Activated naive CD8-positive, alpha-beta T cell treated with anti-CD3 and anti-CD28 coated beads, Interleukin-2, amount 10 ng/mL, durations not matched to agents 7 days and 5 days (primary cell): Measurements from ENCODE around the gene SLC6A18. TPM values are rescaled to one million over a fixed set of nuclear protein-coding genes. Genes with fewer than 3 reads are reported as not detected.
"Not testable (repeated sequence)": the region's sequence is repeated elsewhere in the genome, so short reads cannot be mapped to it uniquely, and the experiment has no call there.

Experiments used
- ATAC-seq: fragments of 150-1000 bp; cut with Tn5 transposase; one replicate; pipeline ENCODE4 v1.10.0; 2021; ENCODE audit warnings: low read depth, moderate library complexity
- POLR2A ChIA-PET: fragments of 350-600 bp; sonication (Branson Sonifier 250); formaldehyde crosslinking; loops from one replicate; lab custom pipeline; 2021; ENCODE audit warnings: antibody characterized with exemption; lab: Charles Lee
- DNase-seq: peaks from one replicate; pipeline ENCODE4 v3.0.0; 2021
- H3K27ac Mint-ChIP-seq: one replicate; pipeline ENCODE4 v1.8.0; 2022; ENCODE audit warnings: mild to moderate bottlenecking, mixed read lengths
- H3K27me3 Mint-ChIP-seq: one replicate; pipeline ENCODE4 v1.8.0; 2022; ENCODE audit warnings: mild to moderate bottlenecking, moderate library complexity, mixed read lengths
- H3K36me3 Mint-ChIP-seq: one replicate; pipeline ENCODE4 v1.8.0; 2021; ENCODE audit warnings: mild to moderate bottlenecking, mixed read lengths
- H3K4me1 Mint-ChIP-seq: one replicate; pipeline ENCODE4 v1.8.0; 2021; ENCODE audit warnings: mixed read lengths
- H3K4me3 Mint-ChIP-seq: one replicate; pipeline ENCODE4 v1.8.0; 2022; ENCODE audit warnings: mild to moderate bottlenecking, moderate library complexity, mixed read lengths
- H3K9me3 Mint-ChIP-seq: one replicate; pipeline ENCODE4 v1.8.0; 2021; ENCODE audit warnings: mixed read lengths
- total RNA-seq, 2 experiments: library from RNA; stranded (reverse); gene quantifications; one replicate each; pipeline ENCODE4 v1.2.3, GENCODE V29; 2021

SLC6A18 gene
- total RNA-seq, 2 experiments from 2014 or later, result not detected

DNA sequence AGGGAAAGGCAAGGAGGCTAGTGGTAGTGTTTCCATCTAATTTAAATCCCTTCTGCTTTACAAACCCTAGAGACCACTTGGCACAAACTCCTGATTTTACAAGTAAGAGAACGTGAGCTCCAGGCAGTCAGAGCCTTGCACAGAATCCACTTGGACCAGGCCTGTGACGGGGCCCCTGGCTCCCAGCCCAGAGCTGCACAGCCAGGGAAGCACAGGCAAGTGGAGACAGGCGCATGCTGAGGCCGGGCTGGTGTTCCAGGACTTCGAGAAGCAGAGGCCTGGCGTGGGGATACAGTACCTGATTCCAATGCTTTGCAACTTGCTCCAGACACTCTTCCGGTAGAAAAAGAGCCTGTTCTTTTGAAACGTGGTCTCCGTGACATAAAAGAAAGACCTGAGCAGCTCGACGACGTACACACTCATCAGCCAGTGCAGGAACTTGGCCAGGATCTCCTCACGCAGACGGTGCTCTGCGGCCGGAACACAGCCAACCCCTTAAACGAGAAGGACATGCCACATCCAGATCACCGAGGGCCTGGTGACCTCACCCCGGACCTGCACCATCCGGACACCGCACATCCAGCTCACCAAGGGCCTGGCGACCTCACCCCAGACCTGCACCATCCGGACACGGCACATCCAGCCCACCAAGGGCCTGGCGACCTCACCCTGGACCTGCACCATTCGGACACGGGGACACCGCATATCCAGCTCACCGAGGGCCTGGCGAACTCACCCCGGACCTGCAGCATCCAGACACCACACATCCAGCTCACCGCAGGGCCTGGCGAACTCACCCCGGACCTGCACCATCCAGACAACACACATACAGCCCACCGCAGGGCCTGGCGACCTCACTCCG, 57.2 kb downstream of the SLC6A18 start:
- Mint-ChIP-seq H3K27ac (no peak overlapping the region), H3K36me3 (peaks cover 2% of the 10 kb centered on the region)
- DNase-seq, result peak; percentile 24

DNA sequence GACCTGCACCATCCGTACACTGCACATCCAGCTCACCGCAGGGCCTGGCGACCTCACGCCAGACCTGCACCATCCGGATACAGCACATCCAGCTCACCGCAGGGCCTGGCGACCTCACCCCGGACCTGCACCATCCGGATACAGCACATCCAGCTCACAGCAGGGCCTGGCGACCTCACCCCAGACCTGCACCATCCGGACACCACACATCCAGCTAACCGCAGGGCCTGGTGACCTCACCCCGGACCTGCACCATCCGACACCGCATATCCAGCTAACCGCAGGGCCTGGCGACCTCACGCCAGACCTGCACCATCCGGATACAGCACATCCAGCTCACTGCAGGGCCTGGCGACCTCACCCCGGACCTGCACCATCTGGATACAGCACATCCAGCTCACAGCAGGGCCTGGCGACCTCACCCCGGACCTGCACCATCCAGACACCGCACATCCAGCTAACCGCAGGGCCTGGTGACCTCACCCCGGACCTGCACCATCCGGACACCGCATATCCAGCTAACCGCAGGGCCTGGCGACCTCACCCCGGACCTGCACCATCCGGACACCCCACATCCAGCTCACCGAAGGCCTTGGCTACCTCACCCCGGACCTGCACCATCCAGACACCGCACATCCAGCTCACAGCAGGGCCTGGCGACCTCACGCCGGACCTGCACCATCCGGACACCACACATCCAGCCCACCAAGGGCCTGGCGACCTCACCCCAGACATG, 58.0 kb downstream of the SLC6A18 start:
- H3K4me1 Mint-ChIP-seq, H3K9me3 Mint-ChIP-seq, H3K27ac Mint-ChIP-seq, ATAC-seq, H3K27me3 Mint-ChIP-seq, H3K4me3 Mint-ChIP-seq, H3K36me3 Mint-ChIP-seq, POLR2A ChIA-PET: not testable (repeated sequence)
- DNase-seq, result peak; percentile 15

More for the DNA sequence above, 57.2 kb downstream of the SLC6A18 start:
- H3K9me3 Mint-ChIP-seq, result peaks cover 4% of the 10 kb centered on the region
- ATAC-seq, result no peak
- H3K4me3 Mint-ChIP-seq, result no peak overlapping the region
- H3K4me1 Mint-ChIP-seq, result no peaks in the 10 kb centered on the region
- POLR2A ChIA-PET, result no interaction called here
- no peaks in the 10 kb centered on the region for H3K27me3 Mint-ChIP-seq

DNA sequence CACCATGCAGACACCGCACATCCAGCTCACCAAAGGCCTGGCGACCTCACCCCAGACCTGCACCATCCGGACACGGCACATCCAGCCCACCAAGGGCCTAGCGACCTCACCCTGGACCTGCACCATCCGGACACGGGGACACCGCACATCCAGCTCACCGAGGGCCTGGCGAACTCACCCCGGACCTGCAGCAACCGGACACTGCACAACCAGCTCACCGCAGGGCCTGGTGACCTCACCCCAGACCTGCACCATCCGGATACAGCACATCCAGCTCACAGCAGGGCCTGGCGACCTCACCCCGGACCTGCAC, 58.5 kb downstream of the SLC6A18 start:
- POLR2A ChIA-PET, H3K4me1 Mint-ChIP-seq, H3K4me3 Mint-ChIP-seq, H3K9me3 Mint-ChIP-seq, H3K27ac Mint-ChIP-seq, ATAC-seq, H3K36me3 Mint-ChIP-seq, H3K27me3 Mint-ChIP-seq: not testable (repeated sequence)
- peak; percentile 17 for DNase-seq

DNA sequence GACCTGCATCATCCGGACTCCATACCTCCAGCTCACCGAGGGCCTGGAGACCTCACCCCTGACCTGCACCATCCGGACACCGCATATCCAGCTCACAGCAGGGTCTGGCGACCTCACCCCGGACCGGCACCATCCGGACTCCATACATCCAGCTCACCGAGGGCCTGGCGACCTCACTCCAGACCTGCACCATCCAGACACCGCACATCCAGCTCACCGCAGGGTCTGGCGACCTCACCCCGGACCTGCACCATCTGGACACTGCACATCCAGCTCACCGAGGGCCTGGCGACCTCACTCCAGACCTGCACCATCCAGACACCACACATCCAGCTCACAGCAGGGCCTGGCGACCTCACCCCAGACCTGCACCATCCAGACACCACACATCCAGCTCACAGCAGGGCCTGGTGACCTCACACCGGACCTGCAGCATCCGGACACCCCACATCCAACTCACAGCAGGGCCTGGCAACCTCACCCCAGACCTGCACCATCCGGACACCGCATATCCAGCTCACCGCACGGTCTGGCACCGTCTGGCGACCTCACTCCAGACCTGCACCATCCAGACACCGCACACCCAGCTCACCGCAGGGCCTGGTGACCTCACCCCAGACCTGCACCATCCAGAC, 59.3 kb downstream of the SLC6A18 start:
- not testable (repeated sequence) for H3K4me1 Mint-ChIP-seq, H3K36me3 Mint-ChIP-seq, H3K27me3 Mint-ChIP-seq, DNase-seq, H3K4me3 Mint-ChIP-seq, H3K9me3 Mint-ChIP-seq, H3K27ac Mint-ChIP-seq, ATAC-seq
- POLR2A ChIA-PET, result interaction anchor here (0.9 kb wide), 1 partner anchor 10 kb away, joined by 3 read pairs; the partner anchor contains the start of gene TERT

DNA sequence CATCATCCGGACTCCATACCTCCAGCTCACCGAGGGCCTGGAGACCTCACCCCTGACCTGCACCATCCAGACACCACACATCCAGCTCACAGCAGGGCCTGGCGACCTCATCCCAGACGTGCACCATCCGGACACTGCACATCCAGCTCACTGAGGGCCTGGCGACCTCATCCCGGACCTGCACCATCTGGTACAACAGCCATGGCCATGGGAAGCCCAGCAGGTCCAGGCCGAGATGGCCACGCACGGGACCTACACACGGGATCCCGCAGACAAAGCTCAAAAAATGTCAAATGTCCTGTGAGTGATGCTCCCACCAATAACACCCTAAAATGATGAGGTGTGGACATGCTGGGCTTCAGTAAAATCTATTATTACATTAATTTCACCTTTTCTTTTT, 60.0 kb downstream of the SLC6A18 start:
- Mint-ChIP-seq H3K4me1 (no peaks in the 10 kb centered on the region), H3K36me3 (peaks cover 1% of the 10 kb centered on the region)
- POLR2A ChIA-PET, result interaction anchor here (0.9 kb wide), 1 partner anchor 9 kb away, joined by 3 read pairs; the partner anchor contains the start of gene TERT

DNA sequence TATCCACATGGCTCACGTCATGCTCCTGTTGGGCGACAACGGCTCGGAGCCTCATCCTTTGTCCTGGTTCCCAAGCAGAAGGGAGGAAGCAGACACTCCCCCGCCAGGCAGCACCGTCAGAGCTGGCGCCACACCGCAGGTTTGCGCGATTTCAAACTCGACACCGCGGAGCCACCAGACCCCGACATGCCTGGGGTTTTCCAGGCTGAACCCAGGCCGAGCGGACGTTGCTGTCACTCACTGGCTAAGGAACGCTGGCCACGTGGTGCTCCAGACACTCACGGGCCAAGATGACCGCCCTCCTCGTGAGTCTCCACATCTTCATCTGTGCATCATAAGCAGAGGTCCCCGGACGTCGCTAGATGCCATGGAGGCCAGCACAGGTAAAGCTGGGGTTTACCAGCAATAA, 60.7 kb downstream of the SLC6A18 start:
- Mint-ChIP-seq H3K9me3 (peaks cover 4% of the 10 kb centered on the region), H3K4me1 (no peaks in the 10 kb centered on the region), H3K27ac (no peak overlapping the region), H3K4me3 (no peak overlapping the region), H3K36me3 (peaks cover 1% of the 10 kb centered on the region), H3K27me3 (no peaks in the 10 kb centered on the region)
- POLR2A ChIA-PET, result no interaction called here
- ATAC-seq, result no peak
- DNase-seq, result no peak

More for the DNA sequence above, 60.0 kb downstream of the SLC6A18 start:
- Mint-ChIP-seq H3K4me3 (no peak overlapping the region), H3K27me3 (no peaks in the 10 kb centered on the region), H3K27ac (no peak overlapping the region), H3K9me3 (peaks cover 4% of the 10 kb centered on the region)
- DNase-seq, result no peak
- no peak for ATAC-seq

DNA sequence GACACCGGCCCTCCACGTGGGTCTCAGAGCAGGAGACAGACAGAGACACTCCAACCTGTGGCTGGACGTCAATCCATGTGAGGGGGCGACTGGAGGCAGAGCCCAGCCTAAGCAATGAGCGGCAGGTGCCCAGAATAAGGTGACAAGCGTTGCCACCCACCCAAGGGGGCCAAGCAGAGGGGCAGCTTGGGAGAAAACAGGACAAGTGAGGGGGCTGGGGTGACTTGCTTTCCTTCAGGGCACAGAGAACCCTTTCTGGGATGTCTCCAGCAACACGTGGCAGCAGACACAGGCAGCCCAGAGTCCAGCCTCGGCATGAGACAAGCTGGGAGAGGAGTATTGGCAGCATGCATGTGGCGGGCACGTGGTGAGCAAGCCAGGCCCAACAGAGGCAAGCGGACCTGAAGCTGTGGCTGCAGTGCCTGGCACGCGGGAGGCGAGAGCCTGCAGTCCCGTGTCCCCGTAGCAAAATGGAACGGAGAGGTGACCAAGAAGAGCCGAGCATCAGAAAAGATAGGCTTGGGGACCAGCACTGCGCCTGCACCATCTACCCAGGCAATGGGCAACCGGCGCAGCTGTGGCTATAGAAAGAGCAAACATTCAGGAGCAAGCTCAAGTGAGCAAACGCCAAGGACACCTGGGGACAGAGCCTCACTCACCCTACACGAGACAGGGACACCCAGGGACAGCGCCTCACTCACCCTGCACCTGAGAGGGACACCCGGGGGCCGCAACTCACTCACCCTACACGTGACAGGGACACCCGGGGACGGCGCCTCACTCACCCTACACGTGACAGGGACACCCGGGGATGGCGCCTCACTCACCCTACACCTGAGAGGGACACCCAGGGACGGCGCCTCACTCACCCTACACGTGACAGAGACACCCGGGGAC, 63.5 kb downstream of the SLC6A18 start:
- POLR2A ChIA-PET, result no interaction called here
- DNase-seq (peak; percentile 25), ATAC-seq (no peak)
- peaks cover 4% of the 10 kb centered on the region for H3K9me3 Mint-ChIP-seq
- no peak overlapping the region for H3K4me3 Mint-ChIP-seq
- H3K27ac Mint-ChIP-seq, result no peak overlapping the region
- no peaks in the 10 kb centered on the region for H3K27me3 Mint-ChIP-seq
- H3K4me1 Mint-ChIP-seq, result no peaks in the 10 kb centered on the region
- H3K36me3 Mint-ChIP-seq, result peaks cover 1% of the 10 kb centered on the region

DNA sequence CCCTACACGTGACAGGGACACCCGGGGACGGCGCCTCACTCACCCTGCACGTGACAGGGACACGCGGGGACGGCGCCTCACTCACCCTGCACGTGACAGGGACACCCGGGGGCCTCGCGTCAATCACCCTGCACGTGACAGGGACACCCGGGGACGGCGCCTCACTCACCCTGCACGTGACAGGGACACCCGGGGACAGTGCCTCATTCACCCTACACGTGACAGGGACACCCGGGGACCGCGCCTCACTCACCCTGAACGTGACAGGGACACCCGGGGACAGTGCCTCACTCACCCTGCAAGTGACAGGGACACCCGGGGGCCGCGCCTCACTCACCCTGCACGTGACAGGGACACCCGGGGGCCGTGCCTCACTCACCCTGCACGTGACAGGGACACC, 64.4 kb downstream of the SLC6A18 start:
- H3K27me3 Mint-ChIP-seq, H3K4me1 Mint-ChIP-seq, H3K36me3 Mint-ChIP-seq, H3K27ac Mint-ChIP-seq, H3K9me3 Mint-ChIP-seq, ATAC-seq, H3K4me3 Mint-ChIP-seq, POLR2A ChIA-PET: not testable (repeated sequence)
- peak; percentile 24 for DNase-seq

DNA sequence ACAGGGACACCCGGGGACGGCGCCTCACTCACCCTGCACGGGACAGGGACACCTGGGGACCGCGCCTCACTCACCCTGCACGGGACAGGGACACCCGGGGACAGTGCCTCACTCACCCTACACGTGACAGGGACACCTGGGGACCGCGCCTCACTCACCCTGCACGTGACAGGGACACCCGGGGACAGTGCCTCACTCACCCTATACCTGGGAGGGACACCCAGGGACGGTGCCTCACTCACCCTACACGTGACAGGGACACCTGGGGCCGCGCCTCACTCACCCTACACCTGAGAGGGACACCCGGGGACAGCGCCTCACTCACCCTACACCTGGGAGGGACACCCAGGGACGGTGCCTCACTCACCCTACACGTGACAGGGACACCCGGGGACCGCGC, 65.8 kb downstream of the SLC6A18 start:
- ATAC-seq, H3K27ac Mint-ChIP-seq, POLR2A ChIA-PET, H3K27me3 Mint-ChIP-seq, H3K36me3 Mint-ChIP-seq, H3K4me1 Mint-ChIP-seq, H3K9me3 Mint-ChIP-seq, DNase-seq, H3K4me3 Mint-ChIP-seq: not testable (repeated sequence)

DNA sequence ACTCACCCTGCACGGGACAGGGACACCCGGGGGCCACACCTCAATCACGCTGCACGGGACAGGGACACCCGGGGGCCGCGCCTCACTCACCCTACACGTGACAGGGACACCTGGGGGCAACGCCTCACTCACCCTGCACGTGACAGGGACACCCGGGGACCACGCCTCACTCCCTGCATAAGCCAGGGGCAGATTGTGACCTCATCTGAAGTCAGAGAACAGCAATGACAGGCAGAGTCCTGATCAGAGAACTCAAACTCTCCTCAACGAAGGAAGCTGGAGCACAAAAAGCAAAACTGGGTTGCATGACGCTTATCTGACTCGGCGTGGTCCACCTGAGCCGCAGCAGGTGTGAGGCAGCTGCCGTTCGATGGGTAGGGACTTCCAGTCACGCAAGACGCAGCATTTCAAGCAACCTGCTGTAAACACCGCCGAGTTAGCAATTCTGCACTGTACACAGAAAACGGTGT, 66.5 kb downstream of the SLC6A18 start:
- H3K4me3 Mint-ChIP-seq, result no peak overlapping the region
- H3K9me3 Mint-ChIP-seq, result peaks cover 4% of the 10 kb centered on the region
- DNase-seq, result no peak
- no peak overlapping the region for H3K27ac Mint-ChIP-seq
- ATAC-seq, result no peak
- H3K36me3 Mint-ChIP-seq, result peaks cover 1% of the 10 kb centered on the region
- H3K27me3 Mint-ChIP-seq, result peaks cover 11% of the 10 kb centered on the region
- no peaks in the 10 kb centered on the region for H3K4me1 Mint-ChIP-seq
- POLR2A ChIA-PET, result no interaction called here

DNA sequence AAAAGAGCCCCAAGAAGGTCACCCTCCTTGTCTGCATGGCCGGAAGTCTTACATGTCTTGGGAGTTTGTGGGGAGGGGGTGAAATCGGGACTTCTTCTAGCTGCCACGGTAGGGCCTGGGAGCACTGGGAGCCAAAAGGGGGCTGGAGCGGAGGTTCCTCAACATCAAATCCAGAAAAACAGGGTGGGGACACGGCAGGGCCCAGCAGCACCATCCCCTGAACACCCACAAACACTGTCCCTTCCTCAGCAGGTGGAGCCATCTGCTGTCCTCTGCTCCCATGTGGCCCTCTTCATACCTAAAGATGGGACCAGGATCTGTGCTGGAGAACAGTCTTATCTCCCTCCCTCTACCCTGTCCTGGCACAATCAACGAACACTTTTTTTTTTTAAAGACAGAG, 67.0 kb downstream of the SLC6A18 start:
- ATAC-seq (no peak), DNase-seq (no peak)
- Mint-ChIP-seq H3K9me3 (peaks cover 4% of the 10 kb centered on the region), H3K4me3 (no peak overlapping the region), H3K36me3 (peaks cover 1% of the 10 kb centered on the region), H3K27ac (no peak overlapping the region), H3K4me1 (no peaks in the 10 kb centered on the region), H3K27me3 (peaks cover 15% of the 10 kb centered on the region)
- POLR2A ChIA-PET, result no interaction called here

DNA sequence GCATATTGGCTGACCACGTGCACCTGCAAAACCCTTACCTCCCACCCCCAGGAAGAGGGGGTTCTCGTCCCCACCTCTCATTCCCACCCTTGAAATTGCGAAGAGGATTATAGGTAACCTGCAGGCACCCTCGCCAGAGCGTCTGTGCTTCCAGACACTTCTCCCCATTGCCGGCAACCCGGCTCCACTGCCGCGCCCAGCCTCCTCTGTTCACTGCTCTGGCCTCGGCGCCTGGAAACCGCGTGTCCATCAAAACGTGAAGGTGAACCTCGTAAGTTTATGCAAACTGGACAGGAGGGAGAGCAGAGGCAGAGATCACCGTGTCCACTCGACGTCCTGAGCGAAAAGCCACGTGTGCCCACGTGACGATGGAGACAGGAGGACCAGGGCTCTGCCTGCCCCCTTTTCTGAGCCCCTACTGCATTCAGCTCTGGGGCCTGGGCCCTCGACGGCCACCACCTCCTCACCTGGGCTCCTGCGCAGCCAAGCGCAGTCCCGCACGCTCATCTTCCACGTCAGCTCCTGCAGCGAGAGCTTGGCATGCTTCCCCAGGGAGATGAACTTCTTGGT, 67.8 kb downstream of the SLC6A18 start:
- POLR2A ChIA-PET, result no interaction called here
- no peak overlapping the region for H3K27ac Mint-ChIP-seq
- no peak for DNase-seq

More for the DNA sequence above, 67.8 kb downstream of the SLC6A18 start:
- Mint-ChIP-seq H3K4me3 (no peak overlapping the region), H3K9me3 (peaks cover 2% of the 10 kb centered on the region), H3K4me1 (no peaks in the 10 kb centered on the region), H3K36me3 (peaks cover 1% of the 10 kb centered on the region), H3K27me3 (peaks cover 18% of the 10 kb centered on the region)
- ATAC-seq, result no peak
